ENCODE results near the gene ULK2.
"Not testable (repeated sequence)": the region's sequence is repeated elsewhere in the genome, so short reads cannot be mapped to it uniquely, and the experiment has no call there.

Gene ULK2

DNA sequence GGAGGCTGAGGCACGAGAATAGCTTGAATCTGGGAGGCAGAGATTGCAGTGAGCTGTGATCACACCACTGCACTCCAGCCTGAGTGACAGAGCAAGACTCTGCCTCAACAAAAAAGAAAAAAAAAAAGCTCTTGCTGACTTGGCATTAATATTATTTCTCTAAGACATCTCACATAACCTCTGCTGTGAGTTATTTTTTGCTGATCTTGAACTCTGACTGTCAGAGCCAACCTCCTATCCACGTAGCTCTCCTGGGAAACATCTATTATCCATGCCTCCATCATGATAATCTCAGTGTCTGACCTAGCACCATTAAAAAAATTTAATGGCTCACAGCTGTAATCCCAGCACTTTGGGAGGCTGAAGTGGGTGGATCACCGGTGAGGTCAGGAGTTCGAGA is 12.7 kb upstream of the ULK2 start:
- no peak overlapping the region for H3K4me3 Mint-ChIP-seq
- no peaks in the 10 kb centered on the region for H3K9me3 Mint-ChIP-seq (ENCODE audit: low read depth)
- no peaks in the 10 kb centered on the region for H3K36me3 Mint-ChIP-seq
- no peak overlapping the region for H3K27ac Mint-ChIP-seq
- no peaks in the 10 kb centered on the region for H3K27me3 Mint-ChIP-seq
- peaks cover 47% of the 10 kb centered on the region for H3K4me1 Mint-ChIP-seq (ENCODE audit: low read depth)

DNA sequence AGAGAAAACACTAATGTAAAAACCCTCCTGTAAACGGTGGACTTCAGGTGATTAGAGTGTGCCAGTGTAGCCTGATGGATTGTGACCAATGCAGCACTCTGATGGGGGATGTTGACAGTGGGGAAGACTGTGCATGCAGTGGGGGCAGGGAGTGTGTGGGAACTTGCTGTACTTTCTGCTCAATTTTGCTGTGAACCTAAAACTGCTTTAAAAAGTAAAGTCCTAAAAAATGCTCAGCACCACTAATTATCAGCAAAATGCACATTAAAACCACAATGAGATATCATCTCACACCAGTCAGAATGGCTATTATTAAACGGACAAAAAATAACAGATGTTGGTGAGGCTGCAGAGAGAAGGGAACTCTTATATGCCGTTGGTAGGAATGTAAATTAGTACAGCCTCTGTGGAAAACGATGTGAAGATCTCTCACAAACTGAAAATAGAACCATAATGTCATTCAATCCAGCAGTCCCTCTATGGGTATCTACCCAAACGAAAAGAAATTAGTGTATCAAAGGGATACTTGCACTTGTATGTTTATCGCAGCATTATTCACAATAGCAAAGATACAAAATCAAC is 9.7 kb upstream of the ULK2 start:
- no peaks in the 10 kb centered on the region for H3K36me3 Mint-ChIP-seq
- H3K4me3 Mint-ChIP-seq: no peak overlapping the region
- no peaks in the 10 kb centered on the region for H3K9me3 Mint-ChIP-seq (ENCODE audit: low read depth)
- H3K27me3 Mint-ChIP-seq: no peaks in the 10 kb centered on the region
- H3K27ac Mint-ChIP-seq: peak overlapping the region; percentile 1
- peaks cover 51% of the 10 kb centered on the region for H3K4me1 Mint-ChIP-seq (ENCODE audit: low read depth)

DNA sequence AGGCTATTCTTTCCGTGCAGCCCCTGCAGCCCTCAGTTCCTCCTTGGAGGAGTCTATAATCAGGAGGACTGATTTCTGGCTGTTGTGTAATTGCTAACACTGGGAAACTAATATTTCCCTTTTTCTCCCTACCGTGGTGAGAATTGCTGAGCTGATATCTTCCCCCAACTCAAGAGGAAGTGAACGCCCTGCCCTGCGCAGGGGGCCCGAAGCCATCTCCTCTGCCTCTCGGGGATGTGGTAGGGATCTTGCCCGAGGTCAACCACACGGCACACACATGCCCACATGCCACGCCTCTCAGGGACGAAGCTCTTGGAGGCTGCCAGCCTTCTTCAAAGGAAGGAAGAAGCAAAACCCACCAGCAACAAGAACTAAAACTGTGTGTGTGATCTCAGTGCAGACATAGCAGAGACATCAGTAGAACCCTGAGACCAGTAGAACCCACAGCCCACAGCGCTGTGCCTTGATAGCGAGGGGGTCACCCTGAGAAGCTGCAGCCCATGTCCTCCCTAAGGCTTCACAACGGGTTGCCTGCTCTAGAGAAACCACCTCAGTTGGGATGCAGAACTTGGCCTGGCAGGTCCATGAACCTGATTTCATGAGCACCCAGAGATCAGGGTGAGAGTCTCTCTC is 8.9 kb upstream of the ULK2 start:
- no peaks in the 10 kb centered on the region for H3K9me3 Mint-ChIP-seq (ENCODE audit: low read depth)
- H3K27ac Mint-ChIP-seq: peak overlapping the region; percentile 87
- H3K36me3 Mint-ChIP-seq: no peaks in the 10 kb centered on the region
- H3K27me3 Mint-ChIP-seq: no peaks in the 10 kb centered on the region
- peaks cover 52% of the 10 kb centered on the region for H3K4me1 Mint-ChIP-seq (ENCODE audit: low read depth)
- peak overlapping the region; percentile 69 for H3K4me3 Mint-ChIP-seq

DNA sequence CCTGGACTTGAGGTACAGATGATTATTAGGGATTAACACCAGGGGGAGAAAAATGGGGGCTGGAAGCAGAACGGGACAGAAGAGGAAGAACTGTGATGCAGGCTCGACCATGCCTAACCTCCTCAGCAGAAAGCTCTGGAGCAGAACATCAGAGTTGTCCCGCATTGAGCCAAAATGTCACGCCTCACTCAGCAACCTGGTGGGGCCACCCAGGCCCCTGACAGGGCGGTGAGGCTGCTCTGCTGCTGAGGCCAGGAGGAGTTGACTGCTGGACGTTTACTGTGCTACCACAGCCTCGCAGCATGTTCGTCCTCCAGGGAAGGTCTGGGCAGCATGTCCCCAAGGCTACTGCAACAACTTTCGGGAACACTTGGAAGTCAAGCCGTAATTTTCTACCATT is 6.5 kb upstream of the ULK2 start:
- Mint-ChIP-seq H3K36me3 (no peaks in the 10 kb centered on the region), H3K4me3 (no peak overlapping the region), H3K9me3 (ENCODE audit: low read depth) (no peaks in the 10 kb centered on the region), H3K27ac (no peak overlapping the region), H3K4me1 (ENCODE audit: low read depth) (peaks cover 58% of the 10 kb centered on the region), H3K27me3 (no peaks in the 10 kb centered on the region)

DNA sequence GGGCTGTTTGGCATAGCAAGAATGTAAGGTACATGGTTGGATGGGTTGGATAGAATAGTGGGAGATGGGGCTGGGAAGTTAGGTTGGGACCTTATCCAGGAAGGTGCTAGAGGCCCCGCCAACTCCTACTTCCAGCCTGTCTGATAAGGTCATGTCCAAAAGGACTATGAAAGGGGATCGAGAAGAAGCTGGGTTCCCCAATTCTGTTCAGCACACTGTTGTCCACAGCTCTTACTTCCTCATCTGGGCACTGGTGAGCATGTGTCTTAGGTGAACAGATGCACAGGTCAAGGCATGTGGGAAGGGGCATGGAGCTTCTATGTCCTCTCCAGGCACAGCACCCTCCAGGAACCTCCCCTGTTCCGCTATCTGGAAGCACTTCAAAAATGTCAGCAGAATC is 5.6 kb upstream of the ULK2 start:
- peaks cover 55% of the 10 kb centered on the region for H3K4me1 Mint-ChIP-seq (ENCODE audit: low read depth)
- H3K27ac Mint-ChIP-seq: no peak overlapping the region
- no peaks in the 10 kb centered on the region for H3K9me3 Mint-ChIP-seq (ENCODE audit: low read depth)
- H3K36me3 Mint-ChIP-seq: no peaks in the 10 kb centered on the region
- H3K27me3 Mint-ChIP-seq: no peaks in the 10 kb centered on the region
- H3K4me3 Mint-ChIP-seq: no peak overlapping the region

DNA sequence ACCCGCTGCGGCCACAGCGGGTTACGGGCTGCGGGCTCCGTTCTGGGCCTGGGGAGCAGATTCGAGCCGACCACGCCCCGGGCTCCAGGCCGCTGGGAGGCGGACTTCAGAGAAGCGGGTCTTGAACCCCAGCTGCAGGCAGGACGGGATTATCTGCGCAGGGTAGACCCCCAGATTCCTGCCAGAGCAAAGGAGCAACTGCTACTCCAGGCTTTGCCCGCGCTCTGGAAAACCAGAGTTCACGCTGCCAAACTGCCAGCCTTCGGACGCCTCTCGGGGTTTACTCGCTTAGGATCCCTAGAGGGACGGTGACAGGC is 301 bp upstream of the ULK2 start:
- no peaks in the 10 kb centered on the region for H3K36me3 Mint-ChIP-seq
- H3K27ac Mint-ChIP-seq: no peak overlapping the region
- H3K9me3 Mint-ChIP-seq (ENCODE audit: low read depth): no peaks in the 10 kb centered on the region
- H3K4me3 Mint-ChIP-seq: peak overlapping the region; percentile 76
- no peaks in the 10 kb centered on the region for H3K27me3 Mint-ChIP-seq
- peaks cover 37% of the 10 kb centered on the region for H3K4me1 Mint-ChIP-seq (ENCODE audit: low read depth)

DNA sequence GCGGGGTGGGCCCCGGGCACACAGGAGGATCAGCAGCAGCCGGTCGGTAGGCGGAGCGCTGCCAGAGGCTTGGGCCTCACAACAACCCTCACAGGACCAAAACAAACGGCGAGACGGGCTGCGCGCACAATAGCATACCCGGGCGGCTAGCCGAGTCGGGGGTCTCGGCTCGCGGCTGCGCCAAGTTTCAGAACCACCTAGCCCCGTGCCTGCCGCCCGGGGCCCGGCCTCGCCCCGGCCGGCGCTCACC is 732 bp downstream of the ULK2 start:
- peak overlapping the region; percentile 34 for H3K27ac Mint-ChIP-seq
- no peaks in the 10 kb centered on the region for H3K9me3 Mint-ChIP-seq (ENCODE audit: low read depth)
- H3K4me3 Mint-ChIP-seq: peak overlapping the region; percentile 79
- H3K27me3 Mint-ChIP-seq: no peaks in the 10 kb centered on the region
- peaks cover 37% of the 10 kb centered on the region for H3K4me1 Mint-ChIP-seq (ENCODE audit: low read depth)
- H3K36me3 Mint-ChIP-seq: no peaks in the 10 kb centered on the region

DNA sequence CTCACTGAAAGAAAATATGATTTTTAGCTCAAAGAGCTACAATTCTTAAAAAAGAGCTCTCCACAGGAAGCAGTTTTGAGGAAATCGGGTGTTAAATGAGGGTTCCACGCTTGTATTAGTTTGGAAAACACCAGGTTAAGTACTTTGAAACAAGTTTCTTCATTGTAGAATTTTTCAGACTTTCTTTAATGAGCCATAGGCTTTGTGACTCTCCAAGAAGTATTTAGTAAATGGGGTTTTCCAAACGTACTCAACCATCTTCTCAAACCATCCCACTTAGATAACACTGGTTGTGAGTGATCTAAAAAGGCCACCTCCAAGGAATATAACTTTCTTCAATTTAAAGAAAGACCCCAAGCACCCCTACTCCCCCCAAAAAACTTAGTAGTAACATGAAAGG is 2.7 kb downstream of the ULK2 start:
- H3K4me3 Mint-ChIP-seq: peak overlapping the region; percentile 68
- peaks cover 27% of the 10 kb centered on the region for H3K4me1 Mint-ChIP-seq (ENCODE audit: low read depth)
- H3K36me3 Mint-ChIP-seq: no peaks in the 10 kb centered on the region
- H3K27ac Mint-ChIP-seq: no peak overlapping the region
- no peaks in the 10 kb centered on the region for H3K27me3 Mint-ChIP-seq
- no peaks in the 10 kb centered on the region for H3K9me3 Mint-ChIP-seq (ENCODE audit: low read depth)

DNA sequence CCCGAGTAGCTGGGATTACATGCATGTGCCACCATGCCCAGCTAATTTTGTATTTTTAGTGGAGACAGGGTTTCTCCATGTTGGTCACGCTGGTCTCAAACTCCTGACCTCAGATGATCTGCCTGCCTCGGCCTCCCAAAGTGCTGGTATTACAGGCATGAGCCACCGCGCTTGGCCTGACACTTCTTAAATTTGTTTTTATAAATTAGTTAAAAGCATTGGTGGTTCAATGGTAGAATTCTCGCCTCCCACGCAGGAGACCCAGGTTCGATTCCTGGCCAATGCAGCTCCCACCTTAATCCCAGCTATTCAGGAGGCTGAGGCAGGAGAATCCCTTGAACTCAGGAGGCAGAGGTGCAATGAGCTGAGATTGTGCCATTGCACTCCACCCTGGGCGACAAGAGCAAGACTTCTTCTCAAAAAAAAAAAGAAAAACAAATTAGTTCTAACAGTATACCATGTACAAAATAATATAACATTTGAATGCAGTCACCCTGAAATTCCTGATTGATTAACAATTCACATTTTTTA is 7.0 kb downstream of the ULK2 start:
- H3K36me3 Mint-ChIP-seq; H3K27ac Mint-ChIP-seq; H3K9me3 Mint-ChIP-seq (ENCODE audit: low read depth); H3K4me1 Mint-ChIP-seq (ENCODE audit: low read depth); H3K27me3 Mint-ChIP-seq; H3K4me3 Mint-ChIP-seq: not testable (repeated sequence)

DNA sequence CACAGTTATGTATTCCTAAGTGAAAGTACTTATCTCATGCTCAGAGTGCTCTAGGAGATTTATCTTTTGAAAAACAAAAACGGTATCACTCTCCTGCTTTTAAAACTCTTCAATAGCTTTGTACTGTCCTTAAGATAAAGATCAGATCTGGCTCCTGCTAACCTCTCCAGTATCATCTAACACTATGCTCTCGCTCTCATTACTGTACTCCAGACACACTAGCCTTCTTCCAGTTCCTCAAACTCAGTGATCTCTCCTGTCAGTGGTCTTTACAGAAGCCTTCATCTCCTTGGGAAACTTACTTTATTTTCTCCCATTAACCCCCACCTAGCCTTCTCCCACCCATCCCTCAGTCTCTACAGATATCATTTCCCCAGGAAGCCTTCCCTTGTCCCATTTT is 10.1 kb downstream of the ULK2 start:
- Mint-ChIP-seq H3K4me1 (ENCODE audit: low read depth) (peaks cover 2% of the 10 kb centered on the region), H3K36me3 (peaks cover 6% of the 10 kb centered on the region), H3K4me3 (no peak overlapping the region), H3K27me3 (no peaks in the 10 kb centered on the region), H3K27ac (no peak overlapping the region), H3K9me3 (ENCODE audit: low read depth) (no peaks in the 10 kb centered on the region)

DNA sequence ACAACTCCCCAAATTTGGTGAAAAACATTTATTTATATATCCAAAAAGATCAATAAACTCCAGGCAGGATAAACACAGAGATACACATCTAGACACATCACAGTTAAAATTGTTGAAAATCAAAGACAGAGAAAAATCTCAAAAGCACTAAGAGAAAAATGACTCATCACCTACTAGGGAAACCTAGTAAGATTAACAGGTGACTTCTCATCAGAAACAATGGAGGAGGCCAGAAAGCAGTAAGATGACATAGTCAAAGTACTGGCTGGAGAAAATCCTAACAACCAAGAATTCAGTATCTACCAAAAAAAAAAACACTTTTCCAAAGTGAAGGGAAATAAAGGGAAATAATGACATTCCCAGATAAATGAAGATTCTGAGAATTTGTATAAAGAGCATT is 33.8 kb downstream of the ULK2 start:
- H3K4me3 Mint-ChIP-seq: no peak overlapping the region
- H3K27ac Mint-ChIP-seq: no peak overlapping the region
- no peaks in the 10 kb centered on the region for H3K27me3 Mint-ChIP-seq
- H3K9me3 Mint-ChIP-seq (ENCODE audit: low read depth): no peaks in the 10 kb centered on the region
- H3K36me3 Mint-ChIP-seq: peaks cover 24% of the 10 kb centered on the region
- H3K4me1 Mint-ChIP-seq (ENCODE audit: low read depth): no peaks in the 10 kb centered on the region

DNA sequence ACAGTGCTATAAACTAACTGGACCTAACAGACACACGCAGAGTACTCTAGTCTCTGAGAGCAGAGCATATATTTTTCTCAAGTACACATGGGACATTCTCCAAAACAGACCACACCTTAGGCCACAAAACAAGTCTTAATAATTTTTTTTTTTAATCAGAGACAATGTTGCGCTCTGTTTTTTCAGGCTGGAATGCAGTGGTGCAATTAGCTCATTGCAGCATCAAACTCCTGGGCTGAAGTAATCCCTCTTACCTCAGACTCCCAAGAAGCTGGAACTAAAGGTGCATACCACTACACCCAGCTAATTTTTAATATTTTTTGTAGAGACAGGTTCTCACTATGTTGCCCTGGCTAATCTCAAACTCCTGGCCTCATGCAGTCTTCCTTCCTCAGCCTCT is 37.7 kb downstream of the ULK2 start:
- Mint-ChIP-seq H3K4me1 (ENCODE audit: low read depth) (no peaks in the 10 kb centered on the region), H3K4me3 (no peak overlapping the region), H3K36me3 (peaks cover 25% of the 10 kb centered on the region), H3K27me3 (no peaks in the 10 kb centered on the region), H3K27ac (no peak overlapping the region), H3K9me3 (ENCODE audit: low read depth) (no peaks in the 10 kb centered on the region)

DNA sequence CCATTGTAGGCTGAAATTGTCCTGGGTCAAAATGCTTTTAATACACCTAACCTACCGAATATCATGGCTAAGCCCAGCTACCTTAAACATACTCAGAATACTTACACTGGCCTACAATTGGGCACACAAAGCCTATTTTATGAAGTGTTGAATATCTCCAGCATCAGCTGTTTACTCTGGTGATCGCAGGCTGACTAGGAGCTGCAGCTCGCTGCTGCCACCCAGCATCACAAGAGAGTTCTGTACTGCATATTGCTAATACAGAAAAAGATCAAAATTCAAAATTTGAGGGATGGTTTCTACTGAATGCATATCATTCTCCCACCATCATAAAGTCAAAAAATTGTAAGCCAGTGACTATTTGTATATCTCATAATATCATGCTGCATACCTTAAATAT is 55.3 kb downstream of the ULK2 start:
- no peaks in the 10 kb centered on the region for H3K4me1 Mint-ChIP-seq (ENCODE audit: low read depth)
- H3K27me3 Mint-ChIP-seq: no peaks in the 10 kb centered on the region
- peaks cover 19% of the 10 kb centered on the region for H3K36me3 Mint-ChIP-seq
- no peak overlapping the region for H3K27ac Mint-ChIP-seq
- no peak overlapping the region for H3K4me3 Mint-ChIP-seq
- H3K9me3 Mint-ChIP-seq (ENCODE audit: low read depth): no peaks in the 10 kb centered on the region

DNA sequence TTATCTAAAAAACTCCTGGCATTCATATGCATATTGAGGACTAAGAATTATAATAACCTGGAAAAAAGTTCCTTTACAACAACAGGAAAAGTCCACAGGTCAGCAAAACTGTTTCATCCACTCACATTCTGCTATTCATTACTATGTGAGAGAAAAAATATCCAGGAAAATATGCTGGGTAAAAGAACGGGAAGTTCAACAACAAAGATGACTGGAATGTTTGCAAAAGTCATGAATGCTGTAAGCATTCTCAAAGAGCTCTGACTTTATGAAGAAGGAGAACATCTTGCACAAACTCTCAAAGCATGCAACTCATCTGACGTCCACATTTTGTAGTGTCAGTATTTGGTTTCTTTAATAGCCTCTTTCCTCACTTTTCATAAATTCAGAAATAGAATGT is 62.7 kb downstream of the ULK2 start:
- Mint-ChIP-seq H3K9me3 (ENCODE audit: low read depth) (no peaks in the 10 kb centered on the region), H3K4me3 (no peak overlapping the region), H3K4me1 (ENCODE audit: low read depth) (peaks cover 25% of the 10 kb centered on the region), H3K27me3 (no peaks in the 10 kb centered on the region), H3K27ac (no peak overlapping the region), H3K36me3 (peaks cover 11% of the 10 kb centered on the region)

DNA sequence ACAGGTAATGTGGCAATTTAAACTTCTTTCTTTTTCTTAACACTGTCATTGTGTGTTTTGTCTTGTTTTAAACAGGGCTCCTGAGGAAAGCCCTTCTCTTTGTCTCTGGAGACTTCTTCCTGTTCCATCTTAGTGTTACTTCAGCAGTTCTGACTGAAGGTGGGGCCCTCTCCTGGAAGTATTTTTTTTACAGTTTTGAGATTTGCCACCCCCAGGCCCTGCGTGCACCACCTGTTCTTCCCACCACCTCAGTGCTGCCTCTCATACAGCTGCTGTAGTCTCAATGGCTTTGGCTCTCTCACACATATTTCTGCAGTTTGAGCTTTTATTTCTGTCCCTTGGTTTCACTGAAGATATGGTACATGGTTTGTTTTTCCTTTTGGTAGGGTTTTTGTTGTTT is 67.2 kb downstream of the ULK2 start:
- H3K27ac Mint-ChIP-seq: no peak overlapping the region
- no peaks in the 10 kb centered on the region for H3K27me3 Mint-ChIP-seq
- H3K4me1 Mint-ChIP-seq (ENCODE audit: low read depth): peaks cover 16% of the 10 kb centered on the region
- H3K4me3 Mint-ChIP-seq: no peak overlapping the region
- H3K9me3 Mint-ChIP-seq (ENCODE audit: low read depth): peaks cover 4% of the 10 kb centered on the region
- H3K36me3 Mint-ChIP-seq: peaks cover 23% of the 10 kb centered on the region

DNA sequence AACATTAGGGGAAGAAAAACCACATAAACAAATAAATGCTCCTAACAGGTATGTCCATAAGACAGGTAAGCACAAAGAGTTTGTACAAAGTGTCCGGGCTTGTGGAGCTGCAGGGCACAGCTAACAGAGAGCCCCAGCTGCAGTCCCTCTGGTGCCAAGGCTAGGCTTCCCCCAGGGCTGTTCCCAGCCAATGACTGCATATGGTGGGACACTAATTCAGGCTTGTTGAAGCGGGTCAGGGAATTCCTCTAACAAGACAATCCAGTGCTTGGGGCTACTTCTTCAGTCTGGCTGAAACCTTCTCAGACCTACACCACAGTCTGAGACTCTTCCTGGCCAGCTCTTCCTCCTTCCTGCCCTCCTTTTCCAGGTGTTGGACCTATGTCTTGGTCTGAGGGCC is 67.9 kb downstream of the ULK2 start:
- Mint-ChIP-seq H3K36me3 (peaks cover 26% of the 10 kb centered on the region), H3K27ac (no peak overlapping the region), H3K27me3 (no peaks in the 10 kb centered on the region), H3K9me3 (ENCODE audit: low read depth) (peaks cover 5% of the 10 kb centered on the region), H3K4me3 (no peak overlapping the region), H3K4me1 (ENCODE audit: low read depth) (peaks cover 9% of the 10 kb centered on the region)
